GM18867 (cell line): Measurements from ENCODE around the gene MSI2.

Experiments
- ATAC-seq: cut with Tn5 transposase; IDR thresholded peaks from one replicate; pipeline ENCODE4 v1.9.1; 2021; ENCODE audit warnings: mild to moderate bottlenecking, moderate library complexity; ENCODE audit not compliant: unreplicated experiment

MSI2 gene

GRCh38 chr17:57338257-57338914, 82.1 kb downstream of the MSI2 start:
- no peak for ATAC-seq

GRCh38 chr17:57340160-57340981, 84.0 kb downstream of the MSI2 start:
- no peak for ATAC-seq

GRCh38 chr17:57341611-57342540, 85.6 kb downstream of the MSI2 start:
- no peak for ATAC-seq

GRCh38 chr17:57342963-57343589, 86.8 kb downstream of the MSI2 start:
- ATAC-seq: no peak

- ATAC-seq: no peak
These were observed 87.4 kb downstream of the MSI2 start for GRCh38 chr17:57343717-57344116.

GRCh38 chr17:57344261-57344660, 87.9 kb downstream of the MSI2 start:
- no peak for ATAC-seq

GRCh38 chr17:57349541-57350247, 93.4 kb downstream of the MSI2 start:
- no peak for ATAC-seq

GRCh38 chr17:57350266-57350665, 93.9 kb downstream of the MSI2 start:
- no peak for ATAC-seq

- ATAC-seq: no peak
These were observed 96.4 kb downstream of the MSI2 start for GRCh38 chr17:57352665-57353175.

- ATAC-seq: no peak
These were observed 98.3 kb downstream of the MSI2 start for GRCh38 chr17:57354673-57355072.

- ATAC-seq: no peak
These were observed 99.0 kb downstream of the MSI2 start for GRCh38 chr17:57355090-57355859.

- ATAC-seq: peak; percentile 31
These were observed 99.9 kb downstream of the MSI2 start for GRCh38 chr17:57356153-57356718.

GRCh38 chr17:57356719-57357391, 100.5 kb downstream of the MSI2 start:
- ATAC-seq: peak; percentile 53

GRCh38 chr17:57357392-57357784, 101.1 kb downstream of the MSI2 start:
- peak; percentile 48 for ATAC-seq

GRCh38 chr17:57357830-57358430, 101.6 kb downstream of the MSI2 start:
- ATAC-seq: peak; percentile 60

- ATAC-seq: no peak
These were observed 103.9 kb downstream of the MSI2 start for GRCh38 chr17:57360266-57360665.

- ATAC-seq: no peak
These were observed 106.7 kb downstream of the MSI2 start for GRCh38 chr17:57362797-57363556.
